GM23248 (cell line): ENCODE results near the gene RPGRIP1L.

Experiments
- EZH2 ChIP-seq: fragments of 200-600 bp; sonication (generic); IDR thresholded peaks from 2 replicates; pipeline ENCODE4 v1.6.1; 2018; ENCODE audit warnings: antibody characterized with exemption, mild to moderate bottlenecking; ENCODE audit not compliant: insufficient read depth, poor library complexity, severe bottlenecking
- EZH2phosphoT487 ChIP-seq: fragments of 200-600 bp; sonication (generic); IDR thresholded peaks from 2 replicates; pipeline ENCODE4 v1.6.1; 2018; ENCODE audit warnings: antibody characterized with exemption, moderate library complexity, mild to moderate bottlenecking, low read depth; ENCODE audit not compliant: insufficient read depth

DNA sequence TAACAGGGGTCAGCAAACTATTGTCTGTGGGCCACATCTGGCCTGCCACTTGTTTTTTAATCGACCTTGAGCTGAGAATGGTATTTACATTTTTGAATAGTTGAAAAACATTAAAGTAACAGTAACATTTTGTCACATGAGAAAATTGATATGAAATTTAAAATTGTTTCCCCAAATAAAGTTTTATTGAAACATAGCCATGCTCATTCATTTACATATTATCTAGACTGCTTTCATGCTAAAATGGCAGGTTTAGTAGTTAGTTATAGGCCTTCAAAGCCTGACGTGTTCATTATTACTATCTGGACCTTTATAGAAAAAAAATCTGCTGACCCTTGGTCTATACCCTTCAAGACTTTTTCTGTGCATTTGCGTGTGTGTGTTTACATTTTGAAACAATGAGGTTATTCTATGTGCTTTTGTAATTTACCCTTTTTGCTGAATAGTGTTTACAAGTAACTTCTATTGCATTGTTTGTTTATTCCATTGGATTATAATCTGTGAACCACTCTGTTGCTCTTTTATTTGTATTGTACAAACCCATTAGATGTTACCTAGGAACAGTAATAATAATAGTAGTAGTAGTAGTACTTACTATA lies 37.4 kb upstream of the RPGRIP1L start:
- TF ChIP-seq EZH2 = no peak
- TF ChIP-seq EZH2phosphoT487 = no peak
